Measurements from ENCODE around the gene AGBL4.

DNA sequence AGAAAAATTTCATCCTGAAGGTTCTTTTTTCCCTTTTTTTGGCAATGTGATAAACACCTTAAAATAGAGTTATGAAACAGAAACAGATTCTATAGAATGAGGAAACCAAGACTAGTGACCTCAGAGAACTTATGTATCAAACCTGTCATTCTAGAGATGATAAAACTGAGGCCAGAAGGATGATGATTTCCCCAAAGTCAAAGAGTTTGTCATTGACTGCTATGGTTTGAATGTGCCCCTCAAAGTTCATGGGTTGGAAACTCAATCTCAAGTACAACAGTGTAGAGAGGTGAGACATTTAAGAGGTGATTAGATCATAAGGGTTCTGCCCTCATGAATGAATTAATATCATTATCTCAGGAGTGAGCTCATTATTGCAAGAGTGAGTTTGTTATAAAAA, 1233.4 kb downstream of the AGBL4 start:
- no peak for TF ChIP-seq POLR2A (IDR thresholded peaks at IDR 0.05)
- TF ChIP-seq, protein P1, sequence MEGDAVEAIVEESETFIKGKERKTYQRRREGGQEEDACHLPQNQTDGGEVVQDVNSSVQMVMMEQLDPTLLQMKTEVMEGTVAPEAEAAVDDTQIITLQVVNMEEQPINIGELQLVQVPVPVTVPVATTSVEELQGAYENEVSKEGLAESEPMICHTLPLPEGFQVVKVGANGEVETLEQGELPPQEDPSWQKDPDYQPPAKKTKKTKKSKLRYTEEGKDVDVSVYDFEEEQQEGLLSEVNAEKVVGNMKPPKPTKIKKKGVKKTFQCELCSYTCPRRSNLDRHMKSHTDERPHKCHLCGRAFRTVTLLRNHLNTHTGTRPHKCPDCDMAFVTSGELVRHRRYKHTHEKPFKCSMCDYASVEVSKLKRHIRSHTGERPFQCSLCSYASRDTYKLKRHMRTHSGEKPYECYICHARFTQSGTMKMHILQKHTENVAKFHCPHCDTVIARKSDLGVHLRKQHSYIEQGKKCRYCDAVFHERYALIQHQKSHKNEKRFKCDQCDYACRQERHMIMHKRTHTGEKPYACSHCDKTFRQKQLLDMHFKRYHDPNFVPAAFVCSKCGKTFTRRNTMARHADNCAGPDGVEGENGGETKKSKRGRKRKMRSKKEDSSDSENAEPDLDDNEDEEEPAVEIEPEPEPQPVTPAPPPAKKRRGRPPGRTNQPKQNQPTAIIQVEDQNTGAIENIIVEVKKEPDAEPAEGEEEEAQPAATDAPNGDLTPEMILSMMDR (IDR thresholded peaks at IDR 0.05) = no peak

Data from lower leg skin (tissue), 3 donors.